HCT116 (cell line): ENCODE data around the gene TATDN2. TPM values are rescaled to one million over a fixed set of nuclear protein-coding genes. Genes with fewer than 3 reads are reported as not detected.

Experiments used
- ATAC-seq: fragments of 200-7000 bp; cut with Tn5 transposase; 2 replicates; pipeline ENCODE4 v1.9.1; 2020; ENCODE audit warnings: mild to moderate bottlenecking, moderate library complexity
- BruUV-seq: library from RNA; stranded (reverse); fragments of 400-500 nt; replicated peaks from 2 replicates; lab custom pipeline; 2021; lab: Mats Ljungman, UMichigan
- CTCF ChIA-PET: fragments of 300-600 bp; sonication (Branson Sonifier 250); formaldehyde crosslinking; loops from one replicate; lab custom pipeline; 2021; ENCODE audit warnings: antibody characterized with exemption; lab: Charles Lee
- POLR2A ChIA-PET: fragments of 300-600, 350-600 bp; sonication (Branson Sonifier 250); formaldehyde crosslinking; loops from one replicate; lab custom pipeline; 2021; ENCODE audit warnings: antibody characterized with exemption; lab: Charles Lee
- RAD21 ChIA-PET, 2 experiments: fragments of 300-600 bp; sonication (Branson Sonifier 250); formaldehyde crosslinking; loops; one replicate each; lab custom pipeline; 2023; ENCODE audit warnings: low total read pairs in 2 of 2; ENCODE audit not compliant: uncharacterized antibody in 2 of 2, unreplicated experiment in 2 of 2, low non-redundant PET in 1 of 2; lab: Charles Lee
- DNase-seq: peaks from one replicate; pipeline ENCODE4 v3.0.0-alpha.2; 2010; ENCODE audit warnings: low read depth, low spot score
- H2AFZ ChIP-seq: fragments of 200-600 bp; shearing (Covaris generic), sonication (generic); 2 replicates; pipeline ENCODE4 v1.6.1; 2017; ENCODE audit warnings: low read depth, mixed run types, mixed read lengths, antibody characterized with exemption, low read length; ENCODE audit not compliant: poor library complexity, severe bottlenecking
- H3K27ac ChIP-seq: 2 replicates; pipeline ENCODE4 v1.5.1; 2012; ENCODE audit warnings: low read depth, low read length
- H3K27me3 ChIP-seq: fragments of 200-600 bp; sonication (generic); 2 replicates; pipeline ENCODE4 v1.6.1; 2016; ENCODE audit warnings: mixed run types, low read length, mixed read lengths; ENCODE audit not compliant: insufficient read depth
- H3K36me3 ChIP-seq, 2 experiments: fragments of 200-500 bp in 1 of 2; fragments of 200-600 bp in 1 of 2; sonication (Bioruptor generic) in 1 of 2; sonication (generic) in 1 of 2; 2 replicates each; pipeline versions ENCODE4 v1.5.1 to v1.6.1; 2014 to 2016; ENCODE audit warnings: low read length in 2 of 2, inconsistent platforms in 1 of 2, mixed read lengths in 1 of 2, mixed run types in 1 of 2; ENCODE audit not compliant: insufficient read depth in 2 of 2, control insufficient read depth in 1 of 2
- H3K4me1 ChIP-seq, 2 experiments: fragments of 200-600 bp in 1 of 2; sonication (generic) in 1 of 2; 2 replicates each; pipeline versions ENCODE4 v1.5.1 to v1.6.1; 2012 to 2017; ENCODE audit warnings: low read length in 2 of 2, inconsistent platforms in 1 of 2, mild to moderate bottlenecking in 1 of 2, mixed read lengths in 1 of 2, mixed run types in 1 of 2, moderate library complexity in 1 of 2; ENCODE audit not compliant: insufficient read depth in 2 of 2, control insufficient read depth in 1 of 2
- H3K4me2 ChIP-seq: fragments of 200-600 bp; sonication (generic); 2 replicates; pipeline ENCODE4 v1.6.1; 2017; ENCODE audit warnings: mixed run types, low read length, mixed read lengths
- H3K4me3 ChIP-seq, 2 experiments: fragments of 200-600 bp in 1 of 2; sonication (generic) in 1 of 2; replicated peaks in 1 of 2; 2 replicates each; pipeline ENCODE4 v1.5.1; 2011 to 2016; ENCODE audit warnings: low read length in 2 of 2, control low read depth in 1 of 2, low read depth in 1 of 2, mild to moderate bottlenecking in 1 of 2, mixed read lengths in 1 of 2, mixed run types in 1 of 2
- H3K79me2 ChIP-seq: fragments of 200-600 bp; sonication (generic); 2 replicates; pipeline ENCODE4 v1.6.1; 2017; ENCODE audit warnings: mild to moderate bottlenecking, mixed run types, low read length, moderate library complexity, mixed read lengths; ENCODE audit not compliant: insufficient read depth
- H3K9ac ChIP-seq: fragments of 200-600 bp; sonication (generic); 2 replicates; pipeline ENCODE4 v1.6.1; 2016; ENCODE audit warnings: low read length, mixed read lengths
- H3K9me2 ChIP-seq: fragments of 200-600 bp; sonication (generic), shearing (Covaris generic); 2 replicates; pipeline ENCODE4 v1.6.1; 2017; ENCODE audit warnings: mixed run types, mild to moderate bottlenecking, moderate library complexity; ENCODE audit not compliant: insufficient read depth
- H3K9me3 ChIP-seq, 2 experiments: fragments of 200-500 bp in 1 of 2; fragments of 200-600 bp in 1 of 2; sonication (Bioruptor generic) in 1 of 2; sonication (generic) in 1 of 2; 2 replicates each; pipeline ENCODE4 v1.6.1; 2014 to 2017; ENCODE audit warnings: low read length in 2 of 2, mixed read lengths in 2 of 2, inconsistent platforms in 1 of 2, low read depth in 1 of 2, mild to moderate bottlenecking in 1 of 2, mixed run types in 1 of 2, moderate library complexity in 1 of 2; ENCODE audit not compliant: control insufficient read depth in 1 of 2, insufficient read depth in 1 of 2
- H4K20me1 ChIP-seq: fragments of 200-600 bp; sonication (generic), shearing (Covaris generic); 2 replicates; pipeline ENCODE4 v1.6.1; 2017; ENCODE audit warnings: mixed run types, mild to moderate bottlenecking, moderate library complexity; ENCODE audit not compliant: insufficient read depth
- CBX3 ChIP-seq: IDR thresholded peaks from 2 replicates; pipeline ENCODE4 v1.6.1; 2012; ENCODE audit warnings: low read depth
- ELF1 ChIP-seq: IDR thresholded peaks from 2 replicates; pipeline ENCODE4 v1.6.1; 2012; ENCODE audit warnings: low read depth, borderline replicate concordance
- EZH2 ChIP-seq: fragments of 200-600 bp; sonication (generic); IDR thresholded peaks from 2 replicates; pipeline ENCODE4 v1.6.1; 2017; ENCODE audit warnings: antibody characterized with exemption, mixed run types
- EZH2phosphoT487 ChIP-seq: fragments of 200-600 bp; IDR thresholded peaks from 2 replicates; pipeline ENCODE4 v1.6.1; 2018; ENCODE audit warnings: antibody characterized with exemption, borderline replicate concordance
- FOSL1 ChIP-seq: IDR thresholded peaks from 2 replicates; pipeline ENCODE4 v1.6.1; 2012; ENCODE audit warnings: low read depth
- JUND ChIP-seq: IDR thresholded peaks from 2 replicates; pipeline ENCODE4 v1.6.1; 2012
- MAX ChIP-seq: IDR thresholded peaks from 2 replicates; pipeline ENCODE4 v1.6.1; 2012
- REST ChIP-seq: IDR thresholded peaks from 2 replicates; pipeline ENCODE4 v1.6.1; 2012; ENCODE audit warnings: low read depth
- SP1 ChIP-seq: IDR thresholded peaks from 2 replicates; pipeline ENCODE4 v1.6.1; 2012; ENCODE audit warnings: low read depth
- SRF ChIP-seq: IDR thresholded peaks from 2 replicates; pipeline ENCODE4 v1.6.1; 2012; ENCODE audit warnings: low read depth
- ZBTB33 ChIP-seq: IDR thresholded peaks from 2 replicates; pipeline ENCODE4 v1.6.1; 2011; ENCODE audit warnings: mild to moderate bottlenecking, low read length, moderate library complexity; ENCODE audit not compliant: insufficient replicate concordance; ENCODE audit errors: extremely low read depth
- ZNF274 ChIP-seq: fragments of 200-500 bp; sonication (Bioruptor generic); IDR thresholded peaks from 2 replicates; pipeline ENCODE4 v1.6.1; 2014; ENCODE audit warnings: mild to moderate bottlenecking, low read depth, low read length, inconsistent platforms
- intact Hi-C: fragments of 100-400 bp; cut with micrococcal nuclease; formaldehyde crosslinking; loops from 2 replicates; pipeline ENCODE4 v1.10.0; 2022
- total RNA-seq: library from RNA; stranded (reverse); gene quantifications from one replicate; pipeline ENCODE4 v1.2.1, GENCODE V29; 2021; ENCODE audit not compliant: unreplicated experiment

Gene TATDN2
- total RNA-seq, 1 experiment from 2014 or later, result 26.8 TPM

- Histone ChIP-seq H3K9me3 (no peaks in the 10 kb centered on the region), H3K9me2 (no peaks in the 10 kb centered on the region), H3K79me2 (no peaks in the 10 kb centered on the region), H3K4me2 (no peak overlapping the region), H2AFZ (no peak overlapping the region), H3K27ac (no peak overlapping the region), H3K4me3 (no peak overlapping the region), H3K27me3 (no peaks in the 10 kb centered on the region), H3K4me1 (no peaks in the 10 kb centered on the region), H3K9ac (no peak overlapping the region), H3K36me3 (no peaks in the 10 kb centered on the region), H4K20me1 (no peaks in the 10 kb centered on the region)
- no peak for DNase-seq
- no TSS peak for BruUV-seq
- no peak for TF ChIP-seq REST
- TF ChIP-seq SRF, result no peak
- TF ChIP-seq JUND, result no peak
- TF ChIP-seq EZH2phosphoT487, result no peak
- no peak for TF ChIP-seq FOSL1
- no peak for TF ChIP-seq ZNF274
- TF ChIP-seq ZBTB33, result no peak
- no peak for TF ChIP-seq ELF1
- TF ChIP-seq CBX3, result no peak
- no peak for TF ChIP-seq MAX
- TF ChIP-seq SP1, result no peak
- TF ChIP-seq EZH2, result no peak
- CTCF ChIA-PET, result no interaction called here
- RAD21 ChIA-PET, result no interaction called here
- intact Hi-C loops, result no loop called here
- POLR2A ChIA-PET, result no interaction called here
- no peak for ATAC-seq
Observed at GRCh38 chr3:10233988-10234387, 14.3 kb upstream of the TATDN2 start.
